D721Med (cell line): ENCODE measurements around the gene OR1F1.
"Not testable (repeated sequence)": the region's sequence is repeated elsewhere in the genome, so short reads cannot be mapped to it uniquely, and the experiment has no call there.

ENCODE experiments used
- DNase-seq: peaks from one replicate; pipeline ENCODE4 v3.0.0; 2011; ENCODE audit warnings: low spot score; ENCODE audit not compliant: insufficient read length
- FAIRE-seq: peaks from 2 replicates; lab custom pipeline; 2011; peaks lifted over from hg19 to GRCh38; lab: Jason Lieb, UNC
- TF ChIP-seq, protein P1 (sequence below): IDR thresholded peaks from 2 replicates; pipeline ENCODE4 v1.5.1; 2012; ENCODE audit warnings: mild to moderate bottlenecking, control low read depth; ENCODE audit not compliant: insufficient read depth; ENCODE audit errors: missing control alignments

Gene OR1F1

DNA sequence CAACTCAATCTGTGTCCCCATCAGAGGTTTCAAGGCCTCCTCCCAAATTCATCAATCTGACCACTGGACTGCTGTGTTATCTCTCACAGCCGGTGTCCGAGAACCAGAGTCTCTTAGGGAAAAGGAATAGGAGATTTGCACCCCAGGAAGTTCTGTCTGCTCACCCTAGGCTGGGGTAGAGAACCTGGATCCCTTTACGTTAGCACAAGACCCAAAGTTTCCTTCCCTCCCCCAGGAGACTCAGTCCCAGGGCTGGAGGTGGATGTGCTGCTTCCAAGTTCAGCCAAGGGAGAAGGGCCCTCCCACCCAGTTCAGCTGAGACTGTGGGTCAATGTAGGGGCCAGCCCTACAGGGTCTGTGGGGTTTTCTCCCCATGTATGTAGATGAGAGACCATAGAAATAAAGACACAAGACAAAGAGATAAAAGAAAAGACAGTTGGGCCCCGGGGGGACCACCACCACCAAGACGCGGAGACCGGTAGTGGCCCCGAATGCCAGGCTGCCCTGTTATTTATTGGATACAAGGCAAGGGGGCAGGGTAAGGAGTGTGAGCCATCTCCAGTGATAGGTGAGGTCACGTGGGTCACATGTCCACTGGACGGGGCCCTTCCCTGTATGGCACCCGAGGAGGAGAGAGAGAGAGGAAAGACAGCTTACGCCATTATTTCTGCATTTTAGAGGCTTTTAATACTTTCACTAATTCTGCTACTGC, 22.7 kb upstream of the OR1F1 start:
- TF ChIP-seq, protein P1, sequence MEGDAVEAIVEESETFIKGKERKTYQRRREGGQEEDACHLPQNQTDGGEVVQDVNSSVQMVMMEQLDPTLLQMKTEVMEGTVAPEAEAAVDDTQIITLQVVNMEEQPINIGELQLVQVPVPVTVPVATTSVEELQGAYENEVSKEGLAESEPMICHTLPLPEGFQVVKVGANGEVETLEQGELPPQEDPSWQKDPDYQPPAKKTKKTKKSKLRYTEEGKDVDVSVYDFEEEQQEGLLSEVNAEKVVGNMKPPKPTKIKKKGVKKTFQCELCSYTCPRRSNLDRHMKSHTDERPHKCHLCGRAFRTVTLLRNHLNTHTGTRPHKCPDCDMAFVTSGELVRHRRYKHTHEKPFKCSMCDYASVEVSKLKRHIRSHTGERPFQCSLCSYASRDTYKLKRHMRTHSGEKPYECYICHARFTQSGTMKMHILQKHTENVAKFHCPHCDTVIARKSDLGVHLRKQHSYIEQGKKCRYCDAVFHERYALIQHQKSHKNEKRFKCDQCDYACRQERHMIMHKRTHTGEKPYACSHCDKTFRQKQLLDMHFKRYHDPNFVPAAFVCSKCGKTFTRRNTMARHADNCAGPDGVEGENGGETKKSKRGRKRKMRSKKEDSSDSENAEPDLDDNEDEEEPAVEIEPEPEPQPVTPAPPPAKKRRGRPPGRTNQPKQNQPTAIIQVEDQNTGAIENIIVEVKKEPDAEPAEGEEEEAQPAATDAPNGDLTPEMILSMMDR = no peak
- no peak for DNase-seq
- no peak for FAIRE-seq

DNA sequence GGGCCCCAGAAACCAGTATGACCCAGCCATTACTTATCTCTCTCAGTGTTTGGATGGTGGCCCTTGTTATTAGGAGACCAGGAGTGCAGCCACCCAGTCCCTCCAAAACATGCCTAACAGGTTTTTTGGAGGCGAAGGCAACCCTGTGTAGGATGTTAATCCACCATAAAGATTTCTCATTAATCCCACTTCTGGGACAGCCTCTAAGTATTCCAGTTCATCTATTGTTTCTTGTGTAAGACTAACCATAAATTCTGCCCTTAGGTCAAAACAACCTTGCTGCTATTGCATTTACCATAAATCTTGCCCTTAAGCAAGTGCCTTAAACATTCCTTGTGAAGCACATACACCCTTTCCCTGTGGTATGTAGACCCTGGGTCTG, 21.5 kb upstream of the OR1F1 start:
- no peak for FAIRE-seq
- no peak for DNase-seq
- TF ChIP-seq, protein P1 = no peak

DNA sequence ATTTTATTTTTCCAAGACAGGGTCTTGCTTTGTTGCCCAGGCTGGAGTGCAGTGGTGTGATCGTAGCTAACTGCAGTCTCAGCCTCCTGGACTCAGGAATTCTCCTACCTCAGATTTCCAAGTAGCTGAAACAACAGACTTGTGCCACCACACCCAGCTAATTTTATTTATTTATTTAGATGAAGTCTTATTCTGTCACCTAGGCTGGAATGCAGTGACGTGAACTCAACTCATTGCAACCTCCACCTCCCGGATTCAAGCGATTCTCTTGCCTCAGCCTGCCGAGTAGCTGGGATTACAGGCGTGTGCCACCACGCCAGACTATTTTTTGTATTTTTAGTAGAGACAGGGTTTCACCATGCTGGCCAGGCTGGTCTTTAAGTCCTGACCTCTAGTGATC, 19.3 kb upstream of the OR1F1 start:
- FAIRE-seq, DNase-seq: not testable (repeated sequence)

DNA sequence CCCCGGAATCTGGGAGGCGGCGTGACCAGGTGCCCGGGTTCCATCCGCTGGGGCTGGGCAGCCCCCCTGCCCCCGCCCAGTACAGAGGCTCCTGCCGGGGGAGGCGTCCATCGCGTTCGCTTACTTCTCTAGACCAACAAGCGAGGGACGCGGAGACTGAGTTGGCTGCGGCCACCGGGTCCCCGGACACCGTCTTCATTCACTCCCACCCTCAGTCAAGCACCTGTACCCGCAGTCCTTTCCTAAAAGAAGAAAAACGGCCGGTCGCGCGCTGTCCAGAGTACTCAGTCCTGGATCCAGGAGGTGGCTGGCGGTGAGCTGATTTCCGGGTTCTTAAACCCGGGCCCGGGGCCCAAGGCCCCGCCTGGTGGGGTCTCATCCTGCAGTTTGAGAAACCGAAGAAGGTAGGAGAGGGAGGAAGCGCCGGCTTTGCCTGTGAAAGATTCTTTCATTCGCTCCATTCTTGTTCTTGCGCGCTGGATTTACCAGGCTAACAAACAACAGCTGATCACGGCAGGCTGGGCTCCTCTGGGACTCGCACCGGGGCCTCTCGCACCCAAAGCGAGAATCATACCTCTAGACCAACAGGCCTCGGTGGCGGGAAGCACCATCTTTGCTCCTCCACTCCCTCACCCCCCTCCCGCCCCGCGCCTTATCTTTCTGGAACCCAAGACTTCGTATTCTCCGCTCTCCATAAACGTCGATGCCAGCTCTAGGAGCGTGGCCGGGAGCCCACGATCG, 17.4 kb upstream of the OR1F1 start:
- DNase-seq (no peak), FAIRE-seq (no peak)
- TF ChIP-seq, protein P1 = no peak

DNA sequence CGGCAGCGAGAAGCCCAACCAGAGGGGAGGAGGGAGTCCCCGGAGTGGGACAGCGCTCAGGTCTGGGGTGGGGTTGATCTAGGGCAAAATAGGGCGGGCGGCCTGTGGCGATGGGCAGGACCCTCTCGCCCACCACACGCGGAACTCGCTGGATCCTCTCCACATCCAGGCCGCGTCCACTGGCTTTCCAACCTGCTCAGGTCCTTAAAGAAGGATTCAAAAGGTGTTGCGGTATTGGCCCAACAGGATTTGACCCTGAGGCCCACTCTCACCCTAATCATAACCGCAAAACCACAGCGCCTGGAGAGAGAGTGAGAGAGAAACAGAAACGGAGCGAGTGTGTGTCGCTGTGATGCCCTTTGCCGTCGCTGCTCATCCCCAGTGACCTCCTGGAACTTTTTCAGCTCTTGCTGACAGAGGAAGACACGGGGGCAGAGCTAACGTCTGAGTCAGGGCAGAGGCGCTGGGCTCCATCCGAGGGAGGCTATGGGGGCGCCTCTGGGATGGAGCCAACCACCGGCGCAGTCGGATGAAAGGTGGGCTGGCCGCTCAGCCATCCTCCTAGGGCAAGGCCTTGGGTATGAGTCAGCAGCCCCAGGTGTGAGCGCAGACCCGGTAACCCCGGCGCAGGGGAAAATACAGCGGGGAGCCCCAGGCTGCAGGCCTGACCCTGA, 16.7 kb upstream of the OR1F1 start:
- FAIRE-seq (no peak), DNase-seq (no peak)
- TF ChIP-seq, protein P1 = no peak

DNA sequence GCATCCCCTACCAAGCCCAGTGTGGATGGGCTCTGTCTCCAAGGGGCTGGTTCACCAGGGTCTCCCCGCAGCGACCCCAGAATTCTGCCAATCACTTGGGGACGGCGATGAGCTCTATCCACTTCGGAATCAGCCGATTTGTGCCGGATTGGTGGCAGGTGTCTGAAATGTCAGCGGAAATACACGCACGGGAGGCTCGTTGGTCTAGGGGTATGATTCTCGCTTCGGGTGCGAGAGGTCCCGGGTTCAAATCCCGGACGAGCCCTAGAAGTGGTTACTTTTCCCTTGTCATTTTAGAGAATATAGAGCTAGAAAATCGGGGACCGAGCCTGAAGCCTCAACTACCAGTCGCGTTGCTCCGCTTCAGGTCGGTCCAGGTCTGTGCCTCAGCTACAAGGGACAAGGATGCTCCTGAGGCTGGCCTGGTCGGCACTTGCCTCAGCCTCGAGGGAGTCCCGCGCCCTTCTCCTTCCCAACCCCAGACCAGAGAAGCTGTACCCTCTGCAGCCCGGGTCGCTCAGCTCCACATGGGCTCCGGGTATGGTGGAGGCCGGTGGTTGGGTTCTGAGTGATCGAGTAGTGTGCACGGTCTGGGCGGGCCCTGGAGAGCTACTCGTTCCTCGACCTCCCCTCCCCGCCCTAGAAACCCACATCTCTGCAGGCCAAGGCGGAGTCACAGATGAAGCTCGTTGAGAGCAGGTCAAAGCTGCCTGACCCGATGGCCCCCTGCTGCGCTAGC, 16.0 kb upstream of the OR1F1 start:
- no peak for DNase-seq
- FAIRE-seq = no peak
- TF ChIP-seq, protein P1 = no peak
